GM18502 (cell line): ENCODE results near the gene GPR15.

ENCODE experiments used
- ATAC-seq: cut with Tn5 transposase; IDR thresholded peaks from one replicate; pipeline ENCODE4 v1.9.1; 2021; ENCODE audit warnings: mild to moderate bottlenecking; ENCODE audit not compliant: unreplicated experiment, poor library complexity

The GPR15 gene

GRCh38 chr3:98529856-98530459, 1.8 kb upstream of the GPR15 start:
- ATAC-seq, result no peak

- ATAC-seq, result peak; percentile 28
These were observed 1.1 kb upstream of the GPR15 start for GRCh38 chr3:98530676-98531075.

GRCh38 chr3:98532275-98532637, 478 bp downstream of the GPR15 start:
- ATAC-seq, result no peak

GRCh38 chr3:98532709-98533571, 1.2 kb downstream of the GPR15 start:
- ATAC-seq, result no peak

GRCh38 chr3:98534168-98534567, 2.4 kb downstream of the GPR15 start:
- ATAC-seq, result no peak

- no peak for ATAC-seq
These were observed 3.0 kb downstream of the GPR15 start for GRCh38 chr3:98534734-98535133.

GRCh38 chr3:98536456-98537017, 4.8 kb downstream of the GPR15 start:
- peak; percentile 75 for ATAC-seq

GRCh38 chr3:98540346-98540745, 8.6 kb downstream of the GPR15 start:
- ATAC-seq, result peak; percentile 53

- no peak for ATAC-seq
These were observed 9.9 kb downstream of the GPR15 start for GRCh38 chr3:98541695-98542094.

GRCh38 chr3:98542623-98543022, 10.8 kb downstream of the GPR15 start:
- ATAC-seq, result no peak

GRCh38 chr3:98545940-98546339, 14.2 kb downstream of the GPR15 start:
- ATAC-seq, result peak; percentile 74

GRCh38 chr3:98548544-98548943, 16.8 kb downstream of the GPR15 start:
- ATAC-seq, result no peak

GRCh38 chr3:98550833-98551232, 19.1 kb downstream of the GPR15 start:
- ATAC-seq, result no peak

- no peak for ATAC-seq
These were observed 19.5 kb downstream of the GPR15 start for GRCh38 chr3:98551236-98551635.

- no peak for ATAC-seq
These were observed 20.0 kb downstream of the GPR15 start for GRCh38 chr3:98551754-98552153.

GRCh38 chr3:98552232-98553020, 20.6 kb downstream of the GPR15 start:
- no peak for ATAC-seq

GRCh38 chr3:98553021-98553563, 21.3 kb downstream of the GPR15 start:
- no peak for ATAC-seq

- ATAC-seq, result no peak
These were observed 22.0 kb downstream of the GPR15 start for GRCh38 chr3:98553753-98554152.

- no peak for ATAC-seq
These were observed 22.8 kb downstream of the GPR15 start for GRCh38 chr3:98554580-98554979.

- ATAC-seq, result no peak
These were observed 23.2 kb downstream of the GPR15 start for GRCh38 chr3:98555025-98555379.
